GM13977 (cell line): Measurements from ENCODE around the gene SSH2.

Experiments used
- DNase-seq: peaks from one replicate; pipeline ENCODE4 v3.0.0; 2012; ENCODE audit warnings: low spot score
- CTCF ChIP-seq: IDR thresholded peaks from 2 replicates; pipeline ENCODE4 v1.5.1; 2012; ENCODE audit warnings: mild to moderate bottlenecking, control low read depth; ENCODE audit not compliant: insufficient read depth; ENCODE audit errors: extremely low read depth, missing control alignments
- in situ Hi-C: fragments of 300-500 bp; cut with MboI; formaldehyde crosslinking; loops from one replicate; pipeline ENCODE4 v1.12.0; 2022; ENCODE audit warnings: low sequenced_read_pairs, low pct_unique_long_range_greater_than_20kb, mixed read lengths, inconsistent platforms; ENCODE audit not compliant: unreplicated experiment

SSH2 gene

GRCh38 chr17:29620271-29620670 is 309.8 kb downstream of the SSH2 start:
- DNase-seq = no peak
- in situ Hi-C loops = no loop called here

GRCh38 chr17:29619251-29619650 is 310.8 kb downstream of the SSH2 start:
- no peak for DNase-seq

More at GRCh38 chr17:29620271-29620670, 309.8 kb downstream of the SSH2 start:
- no peak for TF ChIP-seq CTCF

GRCh38 chr17:29618272-29619065 is 311.6 kb downstream of the SSH2 start:
- TF ChIP-seq CTCF = peak; percentile 5
- in situ Hi-C loops = no loop called here
- DNase-seq = no peak

More at GRCh38 chr17:29619251-29619650, 310.8 kb downstream of the SSH2 start:
- in situ Hi-C loops = no loop called here
- TF ChIP-seq CTCF = peak; percentile 31

- peak; percentile 89 for DNase-seq
- in situ Hi-C loops = no loop called here
- TF ChIP-seq CTCF = peak; percentile 88
Measured at GRCh38 chr17:29617481-29618271, 312.4 kb downstream of the SSH2 start.

- TF ChIP-seq CTCF = peak; percentile 87
- in situ Hi-C loops = no loop called here
- DNase-seq = peak; percentile 94
Measured at GRCh38 chr17:29617125-29617480, 312.9 kb downstream of the SSH2 start.

- in situ Hi-C loops = no loop called here
- no peak for TF ChIP-seq CTCF
- DNase-seq = no peak
Measured at GRCh38 chr17:29616300-29617048, 313.6 kb downstream of the SSH2 start.
